Stimulated activated CD8-positive, alpha-beta memory T cell treated with anti-CD3 and anti-CD28 coated beads, Interleukin-4, amount 100 ng/mL, for 4 hours (primary cell): ENCODE data around the gene MYLK.

Experiments used
- DNase-seq, 2 donors: peaks; one replicate each; pipeline ENCODE4 v3.0.0-alpha.2; 2020; ENCODE audit warnings: low read depth in 2 of 2, low spot score in 1 of 2

The MYLK gene

DNA sequence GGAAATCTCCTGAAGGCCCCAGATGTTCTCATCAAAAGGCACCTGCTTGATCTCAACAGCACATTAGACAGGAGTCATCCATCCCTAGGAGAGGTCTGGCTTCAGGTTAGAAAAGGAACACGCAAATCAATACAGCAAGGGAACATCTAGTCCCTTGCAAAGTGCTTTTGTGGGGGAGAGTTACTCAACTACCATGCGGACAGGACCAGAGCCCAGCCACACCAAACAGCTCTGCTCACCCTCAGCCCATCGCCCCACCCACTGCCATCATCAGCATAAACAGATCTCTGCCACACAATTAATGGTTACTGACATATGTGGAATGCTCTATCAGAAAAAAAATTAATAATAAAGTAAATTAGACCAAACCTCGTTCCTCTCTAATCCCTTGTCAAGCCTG lies 85.6 kb downstream of the MYLK start:
- no peak for DNase-seq

DNA sequence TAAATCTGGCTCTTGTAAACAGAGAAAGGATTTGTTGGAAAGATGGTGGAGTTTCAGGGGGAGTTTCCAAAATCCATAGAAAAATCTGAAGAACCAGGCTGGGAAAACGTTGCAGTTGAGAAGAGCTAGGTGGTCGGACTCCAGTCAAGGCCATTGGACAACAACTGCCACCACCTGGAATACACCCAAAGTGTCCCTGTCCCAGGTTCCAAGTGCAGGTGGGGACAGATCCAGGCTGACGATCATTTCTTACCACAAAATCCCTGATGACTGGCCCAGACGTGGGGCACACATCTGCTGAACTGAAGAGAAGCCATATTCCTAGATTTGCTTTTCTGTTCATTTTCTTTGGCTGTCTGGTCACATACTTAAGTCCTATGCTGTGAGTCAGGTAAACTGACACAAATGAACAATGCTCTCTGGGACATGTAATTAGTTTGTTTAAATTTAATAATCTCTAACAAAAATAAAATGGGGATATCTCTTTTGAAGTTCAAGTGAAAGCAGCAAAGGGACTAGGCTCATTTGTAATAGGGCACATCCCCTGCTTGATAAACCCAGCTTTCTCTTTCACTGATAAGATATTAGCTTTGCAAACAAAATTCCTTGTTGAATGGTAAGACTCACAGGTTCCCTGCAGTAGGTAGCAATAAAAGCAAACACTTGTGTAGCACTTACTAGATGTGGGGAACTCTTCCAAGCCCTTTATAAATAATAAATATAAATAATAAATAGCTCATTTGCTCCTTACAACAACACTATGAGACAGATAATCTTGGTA lies 88.5 kb downstream of the MYLK start:
- no peak for DNase-seq

DNA sequence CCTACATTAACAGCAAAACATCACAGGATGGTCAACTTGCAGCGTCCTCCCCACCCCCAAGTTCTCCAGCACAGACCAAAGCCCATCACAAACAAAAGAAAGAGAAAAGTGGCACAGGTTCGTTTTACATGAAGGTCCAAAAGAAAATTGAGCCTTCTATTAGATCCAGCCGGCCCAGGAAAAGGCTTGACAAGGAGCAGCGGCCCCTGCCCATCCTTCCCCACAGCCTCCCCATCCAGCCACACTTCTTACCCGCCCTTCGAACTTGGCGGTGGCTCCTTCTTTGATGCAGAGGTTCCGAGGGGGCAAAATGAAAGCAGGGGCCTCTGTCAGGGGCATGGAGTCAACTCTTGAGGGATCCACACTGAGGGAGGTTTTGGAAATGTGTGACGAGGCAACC lies 90.7 kb downstream of the MYLK start:
- DNase-seq, result no peak

DNA sequence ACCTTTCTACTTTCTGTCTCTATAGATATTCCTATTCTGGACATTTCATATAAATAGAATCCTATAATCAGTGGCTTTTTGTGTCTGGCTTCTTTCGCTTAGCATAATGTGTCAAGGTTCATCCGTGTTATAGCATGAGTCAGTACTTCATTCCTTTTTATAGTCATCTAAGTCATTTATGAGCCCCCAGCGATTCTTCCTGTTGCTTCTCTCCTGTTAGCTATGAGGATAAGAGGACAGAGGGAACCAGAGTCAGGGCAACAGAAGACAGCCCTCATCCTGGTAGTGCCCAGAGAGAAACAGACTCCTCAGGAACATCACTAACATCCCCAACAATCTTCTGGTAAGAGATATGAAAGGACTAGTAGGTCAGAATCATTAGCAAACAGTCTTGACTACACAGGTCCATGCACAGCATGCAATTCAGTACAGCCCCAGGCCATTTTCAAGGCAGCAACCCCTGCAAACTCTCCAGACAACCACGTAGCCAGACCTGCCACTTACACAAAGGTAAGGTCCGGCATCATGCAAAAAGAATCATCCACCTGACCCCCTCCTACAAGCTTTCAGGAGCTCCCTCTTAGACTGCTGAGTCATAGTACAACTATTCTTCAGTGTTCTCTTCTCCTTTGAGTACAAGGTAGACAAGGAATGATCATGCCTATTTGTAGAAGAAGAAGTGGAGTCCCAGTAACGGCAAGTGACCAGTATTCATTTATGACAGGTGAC lies 91.5 kb downstream of the MYLK start:
- no peak for DNase-seq

DNA sequence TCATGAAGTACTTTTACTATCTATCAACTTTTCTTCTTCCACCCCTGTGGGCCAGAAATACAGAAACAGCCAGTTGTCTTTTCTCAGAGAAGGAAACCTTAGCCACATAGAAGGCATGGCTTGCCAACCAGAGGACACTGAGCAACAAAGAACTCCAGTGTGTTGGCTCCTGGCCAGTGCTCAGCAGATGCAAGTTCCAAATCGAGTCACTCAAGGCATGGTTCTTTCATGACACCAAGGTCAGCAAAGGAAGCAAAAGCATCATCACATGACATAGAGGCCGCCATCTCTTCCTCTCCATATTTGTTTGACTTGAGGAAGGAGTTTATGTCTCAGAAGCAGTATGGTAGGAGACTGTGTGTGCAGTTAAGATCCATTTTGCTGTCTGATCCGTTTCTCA lies 92.2 kb downstream of the MYLK start:
- DNase-seq, result no peak

DNA sequence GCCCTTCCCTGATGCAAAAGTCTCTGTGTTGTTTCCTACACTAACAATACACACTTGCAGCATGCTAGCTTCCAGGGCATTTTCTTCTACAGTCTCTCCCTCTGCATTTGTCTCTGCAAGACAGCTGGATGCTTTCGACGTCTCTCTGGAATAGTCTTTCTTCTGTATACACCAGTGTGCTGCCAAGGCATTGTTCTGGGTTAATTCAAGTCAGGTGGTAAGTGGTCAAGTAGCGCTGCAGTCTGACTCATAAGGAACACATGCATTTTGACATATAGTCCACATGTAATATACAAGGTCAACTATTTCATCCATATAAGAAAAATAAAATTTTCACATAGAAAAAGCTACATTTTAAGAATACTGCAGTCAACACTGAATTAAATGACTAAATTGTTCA lies 92.7 kb downstream of the MYLK start:
- DNase-seq, result no peak

DNA sequence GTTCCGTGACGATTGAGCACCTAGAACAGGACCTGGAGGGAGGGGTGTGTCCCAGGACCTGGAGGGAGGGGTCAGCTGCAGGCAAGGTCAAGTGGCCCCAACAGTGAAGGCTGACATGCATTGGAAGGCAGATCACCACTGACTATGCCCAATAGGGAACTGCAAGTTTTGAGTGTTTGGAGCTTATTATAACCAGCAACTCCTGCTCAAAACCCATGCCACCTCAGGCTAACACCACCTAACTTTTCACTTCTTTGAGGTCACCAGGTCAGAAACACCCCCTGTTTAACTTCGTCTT lies 93.1 kb downstream of the MYLK start:
- no peak for DNase-seq

DNA sequence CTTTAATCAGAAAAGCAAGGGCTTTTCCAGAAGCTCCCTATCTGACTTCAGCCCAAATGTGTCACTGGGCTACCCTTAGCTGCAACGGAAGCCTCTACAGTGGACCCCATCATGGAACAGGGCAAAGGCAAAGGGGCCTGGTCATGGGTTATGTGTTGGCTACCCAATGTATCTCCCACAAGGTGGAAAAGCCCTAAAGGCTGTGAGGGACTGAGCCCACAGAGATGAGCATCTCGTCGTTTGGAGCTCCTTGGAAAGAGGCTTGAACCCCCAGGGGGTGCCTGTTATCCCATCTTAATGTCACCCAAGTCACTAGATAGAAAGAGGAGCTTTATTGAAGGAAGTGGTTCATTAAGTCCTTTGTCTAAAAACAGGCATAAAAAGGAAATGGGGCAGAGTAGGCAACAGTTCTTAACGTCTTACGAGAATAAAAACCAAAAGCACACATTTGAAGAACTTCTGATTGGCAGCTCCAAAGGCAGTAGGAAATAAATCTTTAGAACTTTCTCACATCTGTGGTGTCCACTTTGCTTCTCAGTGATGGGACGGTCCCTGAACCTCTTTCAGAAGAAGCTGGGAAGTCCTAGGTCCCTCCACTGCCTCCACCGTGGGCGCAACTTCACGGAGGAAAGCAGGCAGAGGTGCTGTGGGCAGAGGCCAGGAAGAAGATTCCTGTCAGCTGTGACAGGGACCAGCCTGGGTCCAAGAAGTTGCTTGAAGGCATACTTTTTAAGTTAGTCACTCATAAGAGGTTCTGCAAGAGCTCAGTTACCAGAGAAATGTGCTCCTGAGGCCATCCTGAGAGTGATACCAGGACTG lies 93.7 kb downstream of the MYLK start:
- no peak for DNase-seq

DNA sequence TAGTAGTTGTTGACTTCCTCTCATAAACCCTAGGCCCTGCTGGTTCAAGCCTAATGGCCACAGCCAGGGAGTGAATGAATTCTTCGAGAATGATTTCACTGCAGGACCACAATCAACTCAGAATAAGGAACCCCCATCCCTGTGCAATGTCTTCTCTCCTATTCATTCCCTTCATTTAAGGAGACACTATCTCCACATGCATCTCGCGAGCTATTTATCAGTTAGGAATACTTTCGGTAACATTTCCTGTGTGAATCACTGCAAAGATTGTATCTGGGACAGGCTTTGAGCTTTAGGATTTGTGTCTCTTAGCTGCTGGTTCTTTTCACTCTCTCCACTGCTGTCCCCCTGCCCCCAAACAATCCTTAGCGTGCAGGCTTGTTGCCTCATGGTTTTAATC lies 94.4 kb downstream of the MYLK start:
- no peak for DNase-seq

DNA sequence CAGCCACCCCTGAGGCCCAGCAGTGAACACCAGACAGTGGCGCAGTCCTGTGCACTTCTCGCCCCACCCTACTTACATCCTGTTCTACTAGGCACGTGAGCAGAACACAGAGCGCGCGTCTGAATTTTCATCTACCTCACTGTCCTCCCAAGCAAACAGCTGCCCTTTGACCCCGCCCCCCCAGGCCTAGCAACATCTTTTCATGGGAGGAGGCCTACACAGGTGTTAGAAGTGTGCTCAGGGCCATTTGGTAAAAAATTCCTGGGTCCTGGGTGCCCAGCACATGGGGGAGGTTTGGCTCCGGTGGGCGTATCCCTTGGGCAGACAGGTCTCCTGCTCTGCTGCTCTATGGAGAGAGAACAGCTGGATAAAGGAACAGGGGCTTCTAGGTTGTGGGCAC lies 95.0 kb downstream of the MYLK start:
- no peak for DNase-seq

DNA sequence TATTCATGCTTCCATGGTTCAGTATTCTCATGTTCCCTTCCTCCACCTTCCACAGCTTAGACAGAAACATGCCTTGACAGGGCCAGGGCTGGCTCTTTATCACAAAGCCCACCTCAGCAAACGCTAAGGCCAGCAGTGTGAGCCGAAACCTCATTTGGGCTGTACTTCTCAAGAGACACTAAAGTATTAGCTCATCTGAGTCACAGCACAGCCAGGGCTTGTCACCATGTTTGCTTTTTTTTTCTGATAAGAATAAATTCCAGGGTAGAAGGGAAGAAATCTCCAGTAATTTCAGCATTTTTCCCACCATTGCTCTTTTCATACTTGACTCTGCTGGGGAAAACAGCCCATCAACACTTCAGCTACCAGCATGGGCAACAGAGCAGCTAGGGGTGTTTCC lies 95.4 kb downstream of the MYLK start:
- DNase-seq, result no peak

DNA sequence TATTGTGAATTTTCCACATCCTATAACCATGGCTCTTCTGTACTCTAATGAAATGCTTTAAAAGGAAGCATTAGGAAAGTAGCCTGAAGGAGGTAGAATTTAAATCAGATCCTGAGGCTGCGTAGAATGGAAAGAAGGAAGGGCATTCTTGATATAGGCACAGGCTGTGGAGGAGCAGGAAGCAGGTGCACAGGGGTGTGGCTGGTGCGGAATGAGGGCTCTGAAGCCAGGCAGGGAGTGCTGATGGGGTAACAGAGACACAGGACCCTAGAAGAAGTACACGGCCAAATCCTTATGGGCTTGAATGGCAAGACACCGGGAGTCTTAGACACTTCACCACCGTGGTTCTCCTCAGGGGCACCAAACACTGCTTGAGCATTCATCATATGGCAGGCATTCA lies 97.0 kb downstream of the MYLK start:
- no peak for DNase-seq

DNA sequence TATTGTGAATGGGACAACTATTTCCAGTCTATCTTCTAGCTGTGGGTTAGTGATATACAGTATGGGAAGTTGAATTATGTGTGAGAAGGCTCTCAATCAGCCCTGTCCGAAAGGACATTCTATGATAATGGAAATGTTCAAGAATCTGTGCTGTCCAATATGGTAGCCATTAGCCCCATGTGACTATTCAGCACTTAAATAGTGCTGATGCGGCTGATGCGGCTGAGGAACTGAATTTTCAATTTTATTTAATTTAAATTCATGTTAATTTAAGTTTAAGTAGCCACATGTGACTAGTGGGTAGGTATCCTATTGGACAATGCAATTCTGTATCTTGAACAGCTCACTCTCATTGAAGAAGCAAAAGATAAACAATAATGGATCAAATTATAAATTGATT lies 98.5 kb downstream of the MYLK start:
- DNase-seq, result no peak

DNA sequence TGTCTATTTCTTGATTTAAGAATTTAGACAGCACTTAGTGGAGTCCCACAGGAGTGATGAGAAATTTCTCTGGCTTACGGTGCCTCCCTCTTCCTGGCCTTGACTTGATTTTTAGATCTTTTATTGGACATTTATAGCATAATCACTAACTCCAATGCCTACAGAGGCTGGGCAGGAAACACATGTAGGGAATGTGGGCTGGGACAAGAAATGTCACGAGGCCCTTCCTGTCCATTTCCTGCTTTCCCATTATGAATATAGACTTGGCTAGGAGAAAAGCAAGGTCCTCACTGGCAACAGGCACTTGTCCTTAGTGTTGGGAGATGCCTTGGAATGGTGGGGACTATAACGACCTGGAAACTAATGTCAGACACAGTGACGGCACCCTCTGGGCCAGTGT lies 100.3 kb downstream of the MYLK start:
- DNase-seq, result no peak

DNA sequence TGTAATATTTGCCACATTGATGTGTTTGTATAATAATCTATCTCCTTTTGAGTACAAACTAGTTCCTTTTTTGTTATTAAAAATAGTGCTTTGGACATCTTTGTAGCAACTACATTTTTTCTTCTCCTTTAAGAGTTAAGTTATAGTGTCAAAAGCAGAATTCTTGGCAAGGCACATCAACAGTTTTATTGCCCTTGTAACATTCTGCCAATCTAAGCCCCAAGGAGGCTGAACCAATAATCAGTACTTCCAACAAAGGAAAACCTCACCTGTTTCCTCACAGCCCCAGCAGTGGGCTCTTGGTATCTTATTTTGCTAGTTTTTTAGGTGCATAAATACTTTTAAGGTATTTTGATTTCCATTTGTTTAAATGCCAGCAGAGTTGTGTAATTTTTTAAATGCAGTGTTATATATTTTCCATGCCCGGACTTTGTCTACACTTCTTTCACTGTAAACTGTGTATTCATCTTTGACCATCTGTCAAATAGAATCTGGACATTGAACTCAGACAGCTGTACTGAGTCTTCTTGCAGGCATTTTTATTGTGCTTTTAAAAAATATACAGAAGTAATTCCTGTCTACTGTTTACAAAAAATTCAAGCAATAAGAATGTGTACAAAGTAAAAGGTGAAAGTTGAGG lies 101.0 kb downstream of the MYLK start:
- no peak for DNase-seq

DNA sequence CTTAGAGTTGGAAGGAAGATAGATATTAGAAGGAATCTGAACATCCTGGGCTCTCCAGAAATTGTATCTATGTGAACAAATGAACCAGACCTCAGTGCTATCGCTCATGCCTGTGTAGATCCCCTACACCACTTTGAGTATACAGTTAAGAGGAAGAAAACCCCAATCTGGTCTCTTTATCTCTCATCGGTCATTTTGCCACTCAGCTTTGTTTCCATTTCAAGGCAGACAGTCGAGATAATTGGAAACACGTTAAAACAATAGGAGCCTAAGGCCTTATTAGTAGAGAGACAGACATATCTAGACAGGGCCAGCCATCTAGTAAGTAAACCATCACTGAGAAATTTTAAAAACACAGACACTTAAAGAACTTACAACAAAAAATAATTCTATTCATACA lies 101.6 kb downstream of the MYLK start:
- DNase-seq, result no peak

DNA sequence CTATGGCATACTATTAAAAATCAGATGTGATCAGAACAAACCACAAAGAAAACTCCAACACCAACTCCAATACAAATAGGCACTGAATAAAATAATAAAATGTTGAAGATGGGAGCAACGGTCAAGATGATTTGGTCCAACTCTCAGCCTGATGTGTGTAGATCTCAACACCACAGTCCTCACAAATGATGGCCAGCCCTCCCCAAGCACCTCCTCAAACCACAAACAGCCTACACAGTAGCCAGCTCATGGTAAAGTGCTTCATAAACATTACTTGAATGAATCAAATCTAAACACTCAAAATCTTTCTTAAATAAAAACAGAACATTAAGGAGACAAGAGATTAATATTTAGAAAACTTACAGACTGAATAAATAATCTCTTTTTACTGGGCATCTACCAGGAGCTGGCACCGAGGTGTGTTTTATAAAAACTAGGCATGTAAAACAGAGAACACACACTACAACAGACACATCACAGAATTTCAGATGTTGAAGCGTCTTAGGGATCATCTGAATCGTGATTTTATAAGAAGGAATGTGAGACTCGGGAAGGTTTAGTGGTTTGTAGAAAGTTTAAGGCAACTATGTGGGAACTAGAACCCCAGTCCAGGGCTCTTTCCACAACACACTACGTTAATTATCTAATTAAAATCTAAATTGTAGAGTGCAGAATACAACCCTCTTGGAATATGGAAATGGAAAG lies 102.4 kb downstream of the MYLK start:
- DNase-seq, result no peak

DNA sequence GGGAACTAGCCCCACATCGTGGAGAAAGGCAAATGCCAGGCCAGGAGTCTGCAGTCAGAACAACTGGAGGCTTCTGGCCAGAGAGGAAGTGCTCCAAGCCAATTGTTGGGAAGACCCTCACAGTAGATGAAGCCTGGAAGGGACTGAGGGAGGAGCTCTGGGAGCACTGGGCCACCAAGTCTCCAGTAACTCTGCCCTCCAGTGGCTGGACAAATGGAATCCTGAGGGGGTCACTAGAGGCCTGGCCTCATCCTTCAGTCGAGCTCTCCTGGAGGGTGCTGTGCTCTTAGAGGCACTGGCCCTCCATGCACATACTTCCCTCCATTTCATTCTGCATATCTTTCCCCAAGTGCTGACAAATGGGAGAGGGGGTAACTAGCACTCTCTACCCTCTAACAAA lies 103.0 kb downstream of the MYLK start:
- DNase-seq, result no peak

DNA sequence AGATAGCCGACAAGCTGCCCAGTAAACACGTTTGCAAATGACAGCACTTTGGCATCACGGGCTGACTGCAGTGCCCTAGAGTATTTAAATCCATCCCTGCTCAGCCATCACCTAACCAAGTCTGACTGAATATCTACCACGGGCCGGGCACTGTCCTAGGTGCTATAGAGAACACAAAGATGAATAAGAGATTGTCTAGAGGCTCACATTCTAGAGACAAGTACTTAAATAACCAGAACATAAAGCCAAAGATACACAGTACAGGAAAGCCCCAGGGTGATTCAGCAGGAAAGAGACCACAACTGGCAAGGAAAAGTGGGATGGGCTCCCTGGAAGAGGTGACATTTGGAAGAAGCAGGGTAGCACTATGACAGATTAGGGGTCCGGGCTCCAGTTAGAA lies 103.5 kb downstream of the MYLK start:
- no peak for DNase-seq

DNA sequence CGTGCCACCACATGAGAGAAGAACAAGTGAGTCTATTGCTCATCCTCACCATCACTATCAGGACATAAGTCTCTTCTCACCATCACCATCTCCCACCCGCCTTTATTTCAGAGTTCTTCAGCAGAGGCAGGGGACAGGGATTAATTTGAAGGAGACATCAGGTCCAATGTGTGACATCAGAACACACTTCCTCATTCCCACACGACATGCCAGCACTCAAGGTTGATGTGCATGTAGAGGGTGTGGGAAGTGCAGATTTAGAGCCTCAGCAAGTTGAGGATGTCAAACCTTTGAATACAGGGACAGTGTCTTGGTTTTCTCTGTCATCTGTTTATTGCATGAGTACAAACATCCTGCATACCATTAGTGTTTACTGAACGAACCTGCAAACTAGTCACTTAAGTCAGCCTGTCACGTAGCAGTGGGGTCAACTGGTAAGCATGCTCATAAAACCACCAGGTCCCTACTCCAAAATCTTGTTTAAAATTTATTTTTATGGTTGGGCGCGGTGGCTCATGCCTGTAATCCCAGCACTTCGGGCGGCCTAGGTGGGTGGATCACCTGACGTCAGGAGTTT lies 104.4 kb downstream of the MYLK start:
- DNase-seq, result no peak
